GM12891 (cell line): ENCODE data around the gene SDHC.
A peak's percentile ranks its signal among the peaks of the same experiment; 100 is the strongest.
"Not testable (repeated sequence)": the region's sequence is repeated elsewhere in the genome, so short reads cannot be mapped to it uniquely, and the experiment has no call there.

Source experiments
- DNase-seq: peaks from one replicate; pipeline ENCODE4 v3.0.0; 2011; ENCODE audit warnings: low spot score; ENCODE audit not compliant: insufficient read length
- FAIRE-seq: peaks from 2 replicates; lab custom pipeline; 2011; peaks lifted over from hg19 to GRCh38; lab: Jason Lieb, UNC
- PAX5 ChIP-seq: IDR thresholded peaks from 2 replicates; pipeline ENCODE4 v1.6.1; 2011; ENCODE audit warnings: low read length, moderate library complexity, mild to moderate bottlenecking; ENCODE audit not compliant: insufficient read depth, severe bottlenecking
- POLR2A ChIP-seq: IDR thresholded peaks from 2 replicates; pipeline ENCODE4 v1.6.1; 2011; ENCODE audit warnings: low read depth, low read length, control low read depth
- POLR2AphosphoS5 ChIP-seq: IDR thresholded peaks from 2 replicates; pipeline ENCODE4 v1.6.1; 2011; ENCODE audit warnings: low read depth, low read length, control low read depth
- POU2F2 ChIP-seq: IDR thresholded peaks from 2 replicates; pipeline ENCODE4 v1.6.1; 2011; ENCODE audit warnings: low read depth, mild to moderate bottlenecking, control low read depth, low read length, moderate library complexity
- SPI1 ChIP-seq: IDR thresholded peaks from 2 replicates; pipeline ENCODE4 v1.6.1; 2011; ENCODE audit warnings: low read depth, low read length, control low read depth
- TAF1 ChIP-seq: IDR thresholded peaks from 2 replicates; pipeline ENCODE4 v1.6.1; 2011; ENCODE audit warnings: low read depth, low read length, control low read depth

Gene SDHC

DNA sequence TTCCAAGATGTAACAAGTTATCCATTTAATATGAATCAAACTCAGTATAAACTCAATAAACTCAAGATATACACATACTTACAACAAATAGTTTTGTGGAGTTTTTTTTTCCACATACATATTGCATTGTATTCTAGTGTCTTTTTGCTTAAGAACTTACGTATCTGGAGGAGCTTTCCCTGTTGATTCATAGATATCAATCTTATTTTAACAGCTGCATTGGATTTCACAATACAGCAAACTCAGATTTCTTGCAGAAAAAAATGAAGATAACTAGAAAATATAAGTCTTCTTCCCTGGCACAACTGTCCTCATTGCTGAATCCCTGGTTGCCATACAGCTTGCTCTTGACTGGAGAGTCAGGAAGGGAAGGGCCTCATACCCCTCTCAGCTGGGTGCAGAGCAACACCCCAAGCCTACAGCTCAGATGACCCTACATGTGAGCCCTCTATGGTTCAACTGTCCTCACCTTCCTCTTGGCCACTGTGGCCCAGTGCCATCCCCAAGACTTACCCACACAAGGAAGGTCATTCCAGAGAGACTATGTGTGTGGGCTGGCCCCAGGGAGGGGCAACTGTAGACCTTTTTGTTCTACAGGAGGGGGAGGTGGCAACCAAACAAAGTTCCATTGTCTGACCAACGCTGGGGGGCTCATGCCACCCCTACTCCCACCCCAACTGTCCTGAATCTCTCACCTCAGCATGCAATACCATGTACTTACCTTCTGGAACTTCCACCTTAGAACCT lies 6.1 kb upstream of the SDHC start:
- DNase-seq (no peak), FAIRE-seq (no peak)
- TF ChIP-seq PAX5 (no peak), POU2F2 (no peak), POLR2A (no peak), TAF1 (no peak), SPI1 (no peak), POLR2AphosphoS5 (no peak)

DNA sequence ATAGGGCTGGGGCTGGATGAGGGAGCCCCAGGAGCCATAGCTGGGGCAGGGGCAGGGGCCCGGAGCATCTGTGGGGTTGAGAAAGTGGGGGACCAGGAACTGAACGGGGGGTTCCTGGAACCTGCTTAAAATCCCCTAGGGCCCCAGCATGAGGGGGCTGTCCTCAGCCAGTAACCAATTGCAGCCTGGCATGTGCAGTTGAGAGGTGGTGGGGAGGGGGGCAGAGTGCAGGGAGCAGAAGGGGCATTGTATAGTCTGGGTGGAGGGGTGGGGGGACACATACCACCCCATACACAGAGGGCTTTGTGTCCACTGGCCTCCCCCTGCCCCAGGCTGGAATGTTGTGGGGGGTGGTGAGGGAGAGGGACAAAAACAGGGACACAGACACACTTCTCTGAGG lies 4.3 kb upstream of the SDHC start, which contains the start of gene MPZ:
Gene MPZ (minus strand): TSS at position 101 of the 400 bp plus-strand sequence. CDS start 63 bp downstream, at position 38.
- no peak for TF ChIP-seq POLR2AphosphoS5
- no peak for TF ChIP-seq POU2F2
- TF ChIP-seq POLR2A = no peak
- TF ChIP-seq PAX5 = no peak
- no peak for TF ChIP-seq TAF1
- no peak for TF ChIP-seq SPI1
- DNase-seq (no peak), FAIRE-seq (no peak)

DNA sequence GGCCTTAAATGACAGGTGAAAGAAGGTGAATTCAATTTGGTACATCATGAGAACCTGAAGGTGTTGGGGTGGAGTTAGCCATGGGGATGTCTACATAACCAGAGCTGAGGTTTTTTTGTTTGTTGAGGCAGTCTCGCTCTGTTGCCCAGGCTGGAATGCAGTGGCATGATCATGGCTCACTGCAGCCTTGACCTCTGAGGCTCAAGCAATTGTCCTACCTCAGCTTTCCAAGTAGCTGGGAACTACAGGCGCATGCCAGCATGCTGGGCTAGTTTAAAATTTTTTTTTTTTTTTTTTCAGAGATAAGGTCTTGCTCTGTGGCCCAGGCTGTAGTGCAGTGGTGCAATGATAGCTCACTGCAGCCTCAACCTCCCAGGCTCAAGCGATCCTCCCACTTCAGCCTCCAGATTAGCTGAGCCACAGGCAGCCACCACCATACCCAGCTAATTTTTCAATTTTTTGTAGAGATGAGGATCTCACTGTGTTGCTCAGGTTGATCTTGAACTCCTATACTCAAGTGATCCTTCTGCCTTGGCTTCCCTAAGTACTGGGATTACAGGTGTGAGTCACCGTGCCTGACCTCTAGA lies 2.5 kb upstream of the SDHC start:
- FAIRE-seq (no peak), DNase-seq (no peak)

DNA sequence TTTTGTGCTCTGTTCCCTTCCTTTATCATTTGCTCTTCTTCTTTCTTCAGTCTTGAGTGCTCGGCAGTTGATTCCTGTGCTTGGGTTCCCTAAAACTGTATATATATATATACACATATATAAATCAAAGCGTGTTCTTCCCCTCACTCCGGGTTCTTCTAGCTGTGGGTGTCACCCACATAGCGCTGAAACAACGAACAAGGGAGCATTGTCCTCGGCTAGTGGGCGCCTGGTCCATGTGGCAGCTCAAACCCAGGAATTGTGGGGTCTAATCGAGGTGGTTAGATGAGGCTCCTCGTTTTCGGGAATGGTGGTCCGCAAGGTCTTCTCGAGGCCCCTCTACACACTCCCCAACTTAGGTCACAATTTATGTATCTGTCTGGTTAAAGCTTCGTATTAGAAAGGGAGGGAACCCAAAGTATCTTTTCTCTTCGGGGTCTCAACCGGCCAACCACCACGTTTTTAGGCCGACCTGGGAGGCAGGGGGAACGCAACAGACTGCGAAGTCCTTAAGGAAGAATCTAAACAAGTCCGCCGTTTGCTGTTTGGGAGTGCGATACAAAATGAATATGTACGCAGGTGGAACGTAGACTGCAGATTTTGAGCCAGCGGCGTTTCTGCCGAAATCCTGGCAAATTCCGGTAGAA lies 504 bp upstream of the SDHC start:
- DNase-seq (no peak), FAIRE-seq (no peak)
- TF ChIP-seq POLR2AphosphoS5 (no peak), TAF1 (no peak), POLR2A (no peak), POU2F2 (no peak), SPI1 (no peak), PAX5 (no peak)

More for the DNA sequence above, 2.5 kb upstream of the SDHC start:
- TF ChIP-seq TAF1 (no peak), POLR2AphosphoS5 (no peak), POLR2A (no peak), POU2F2 (no peak)

DNA sequence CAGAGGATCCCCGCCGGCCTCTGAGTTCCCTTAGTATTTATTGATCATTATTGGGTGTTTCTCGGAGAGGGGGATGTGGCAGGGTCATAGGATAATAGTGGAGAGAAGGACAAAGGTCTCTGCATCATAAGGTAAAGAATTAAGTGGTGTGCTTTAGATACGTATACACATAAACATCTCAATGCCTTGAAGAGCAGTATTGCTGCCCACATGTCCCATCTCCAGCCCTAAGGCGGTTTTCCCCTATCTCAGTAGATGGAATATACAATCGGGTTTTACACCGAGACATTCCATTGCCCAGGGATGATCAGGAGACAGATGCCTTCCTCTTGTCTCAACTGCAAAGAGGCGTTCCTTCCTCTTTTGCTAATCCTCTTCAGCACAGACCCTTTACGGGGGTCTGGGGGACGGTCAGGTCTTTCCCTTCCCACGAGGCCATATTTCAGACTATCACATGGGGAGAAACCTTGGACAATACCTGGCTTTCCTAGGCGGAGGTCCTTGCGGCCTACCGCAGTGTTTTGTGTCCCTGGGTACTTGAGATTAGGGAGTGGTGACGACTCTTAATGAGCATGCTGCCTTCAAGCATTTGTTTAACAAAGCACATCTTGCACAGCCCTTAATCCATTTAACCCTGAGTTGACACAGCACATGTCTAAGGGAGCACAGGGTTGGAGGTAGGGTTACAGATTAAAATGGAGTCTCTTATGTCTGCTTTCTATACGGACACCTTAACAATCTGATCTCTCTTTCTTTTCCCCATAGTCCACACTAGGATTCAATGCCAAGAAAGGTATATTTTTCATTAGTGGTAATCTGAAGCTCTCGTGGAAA lies 1.9 kb downstream of the SDHC start:
- not testable (repeated sequence) for DNase-seq, FAIRE-seq

DNA sequence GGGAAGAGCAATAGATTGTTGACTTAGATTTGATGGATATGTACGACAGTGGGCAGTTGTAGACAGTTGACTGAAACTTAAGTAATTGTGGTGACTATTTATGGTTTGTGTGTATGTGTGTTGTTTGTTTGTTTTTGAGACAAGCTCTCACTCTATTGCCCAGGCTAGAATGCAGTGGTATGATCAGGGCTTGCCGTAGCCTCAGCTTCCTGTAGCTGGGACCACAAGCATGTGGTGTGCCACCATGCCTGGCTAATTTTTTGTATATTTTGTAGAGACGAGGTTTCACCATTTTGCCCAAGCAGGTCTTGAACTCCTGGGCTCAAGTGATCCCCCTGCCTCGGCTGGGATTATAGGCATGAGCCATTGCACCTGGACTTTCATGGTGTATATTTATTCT lies 9.8 kb downstream of the SDHC start:
- no peak for TF ChIP-seq POU2F2
- TF ChIP-seq TAF1 = no peak
- no peak for TF ChIP-seq POLR2AphosphoS5
- TF ChIP-seq SPI1 = no peak
- no peak for TF ChIP-seq POLR2A
- TF ChIP-seq PAX5 = no peak
- DNase-seq (no peak), FAIRE-seq (peak; percentile 13)

DNA sequence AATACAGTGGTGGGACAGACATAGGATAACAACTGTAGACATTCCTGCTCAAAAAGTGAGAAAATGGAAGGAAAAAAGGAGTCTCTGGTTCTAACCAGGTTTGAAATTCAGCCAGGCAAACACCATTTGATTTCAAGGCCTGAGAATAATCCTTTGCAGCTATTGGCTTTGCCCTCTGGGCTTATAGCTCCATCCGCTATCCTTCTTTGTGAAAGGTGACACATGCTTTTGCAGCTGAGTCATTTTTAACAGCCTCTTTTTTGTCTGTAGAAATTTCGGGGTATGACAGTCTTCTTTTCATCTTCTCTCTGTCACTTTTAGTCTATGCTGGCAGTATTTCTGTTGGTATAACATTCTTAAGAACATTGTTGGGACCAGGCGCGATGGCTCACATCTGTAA lies 16.2 kb downstream of the SDHC start:
- no peak for FAIRE-seq
- no peak for TF ChIP-seq SPI1
- DNase-seq = no peak

DNA sequence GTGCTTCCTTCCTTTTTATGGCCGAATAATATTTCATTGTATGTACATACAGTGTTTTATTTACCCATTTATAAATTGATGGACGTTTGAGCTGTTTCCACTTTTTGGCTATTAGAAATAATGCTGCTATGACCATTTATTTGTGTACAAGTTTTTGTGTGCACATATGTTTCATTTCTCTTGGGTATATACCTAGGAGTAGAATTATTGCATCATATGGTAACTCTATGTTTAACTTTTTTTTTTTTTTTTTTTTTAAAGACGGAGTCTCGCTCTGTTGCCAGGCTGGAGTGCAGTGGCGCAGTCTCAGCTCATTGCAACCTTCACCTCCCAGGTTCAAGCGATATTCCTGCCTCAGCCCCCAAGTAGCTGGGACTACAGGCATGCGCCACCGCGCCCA lies 19.0 kb downstream of the SDHC start:
- TF ChIP-seq POU2F2 (no peak), POLR2AphosphoS5 (no peak), TAF1 (no peak), SPI1 (no peak), POLR2A (no peak), PAX5 (no peak)
- FAIRE-seq (no peak), DNase-seq (no peak)

DNA sequence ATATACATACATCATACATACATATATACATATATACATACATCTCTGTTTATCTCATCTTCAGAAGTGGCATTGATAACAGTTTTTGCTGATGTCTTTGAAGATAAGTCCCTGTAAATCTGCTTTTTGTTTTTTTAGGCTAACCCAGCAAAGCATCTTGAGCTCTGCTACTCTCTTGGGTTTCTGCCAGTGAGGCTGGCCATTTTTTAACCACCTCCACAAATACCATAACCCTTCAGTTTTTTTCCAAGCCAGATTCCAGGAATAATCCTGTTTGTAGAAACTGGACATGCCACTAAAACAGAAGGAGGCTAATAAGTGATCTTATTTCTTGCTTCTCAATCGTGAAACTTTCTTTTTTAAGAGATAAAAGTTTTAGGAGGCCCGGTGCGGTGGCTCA lies 21.6 kb downstream of the SDHC start:
- TF ChIP-seq POLR2AphosphoS5 = no peak
- no peak for TF ChIP-seq POU2F2
- TF ChIP-seq SPI1 = no peak
- TF ChIP-seq TAF1 = no peak
- no peak for TF ChIP-seq POLR2A
- no peak for TF ChIP-seq PAX5
- FAIRE-seq (no peak), DNase-seq (no peak)

DNA sequence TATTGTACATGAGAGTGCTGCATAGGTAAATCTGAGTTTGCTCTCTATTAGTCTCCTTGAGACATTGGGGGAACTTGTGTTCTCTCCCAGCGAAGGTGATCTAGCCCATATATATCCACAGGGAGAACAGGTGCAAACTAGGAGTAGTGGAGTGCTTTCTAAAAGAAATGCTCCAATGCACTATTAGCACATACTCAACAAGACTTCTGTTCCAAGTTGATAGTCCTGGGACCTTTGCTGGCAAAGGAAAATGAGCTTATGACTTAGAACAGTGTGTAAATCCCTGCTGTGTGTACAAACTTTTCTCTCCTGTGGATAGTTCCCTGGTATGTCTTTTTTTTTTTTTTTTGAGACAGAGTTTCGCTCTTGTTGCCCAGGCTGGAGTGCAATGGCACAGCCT lies 28.0 kb downstream of the SDHC start:
- no peak for FAIRE-seq
- TF ChIP-seq PAX5 (no peak), POU2F2 (no peak), SPI1 (no peak), TAF1 (no peak), POLR2A (no peak), POLR2AphosphoS5 (no peak)
- no peak for DNase-seq
